Dedifferentiated amniotic fluid mesenchymal stem cell (primary cell): ENCODE measurements around the gene SNX27.

ENCODE experiments used
- DNase-seq: peaks from one replicate; pipeline ENCODE4 v3.0.0-alpha.2; 2016; ENCODE audit errors: extremely low spot score

The SNX27 gene

GRCh38 chr1:151705753-151706463 lies 94.1 kb downstream of the SNX27 start:
- no peak for DNase-seq

DNA sequence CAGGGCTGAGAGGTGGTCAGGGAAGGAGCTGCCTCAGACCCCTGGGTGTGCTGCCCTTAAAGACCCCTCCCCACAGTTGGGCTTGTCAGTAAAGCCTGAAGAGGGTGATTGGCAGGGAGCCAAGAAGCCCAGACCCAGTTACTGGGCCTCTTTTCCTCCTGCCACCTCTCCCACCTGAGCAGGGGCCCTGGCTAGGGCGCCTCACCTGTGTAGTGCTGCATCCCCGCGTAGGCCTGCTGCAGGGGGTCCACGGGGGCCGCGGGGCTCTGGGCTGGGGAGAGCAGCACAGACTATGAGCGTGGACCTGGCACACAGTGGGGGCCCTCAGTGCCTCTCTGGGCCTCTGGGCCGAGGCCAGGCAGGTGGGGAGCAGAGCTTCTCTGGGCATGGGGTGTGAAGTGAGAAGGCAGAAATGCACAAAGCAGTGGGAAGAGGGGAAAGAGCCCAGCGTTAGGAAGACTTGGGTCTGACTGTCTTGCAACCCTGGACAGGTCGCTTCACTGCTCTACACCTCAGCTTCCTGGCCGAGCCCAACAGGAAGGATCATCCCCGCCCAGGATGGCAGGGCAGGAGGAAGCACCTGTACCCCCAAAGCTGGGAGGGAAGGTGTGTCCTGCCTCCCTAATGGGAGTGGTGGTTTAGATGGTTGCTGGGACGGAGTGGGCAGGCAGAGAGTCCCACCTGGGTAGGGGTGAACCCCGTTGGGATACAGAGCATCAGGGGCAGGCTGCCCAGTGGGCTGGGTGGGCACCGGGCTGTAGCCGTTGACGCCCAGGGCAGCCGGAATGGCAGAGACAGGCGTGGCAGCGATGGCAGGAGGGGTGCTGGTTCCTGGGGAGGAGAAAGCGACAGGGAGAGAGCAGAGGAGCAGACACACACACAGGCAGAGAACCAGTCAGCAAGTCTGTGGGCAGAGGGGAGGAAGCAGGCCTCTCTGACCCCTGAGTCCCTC lies 94.9 kb downstream of the SNX27 start:
- DNase-seq, result no peak

DNA sequence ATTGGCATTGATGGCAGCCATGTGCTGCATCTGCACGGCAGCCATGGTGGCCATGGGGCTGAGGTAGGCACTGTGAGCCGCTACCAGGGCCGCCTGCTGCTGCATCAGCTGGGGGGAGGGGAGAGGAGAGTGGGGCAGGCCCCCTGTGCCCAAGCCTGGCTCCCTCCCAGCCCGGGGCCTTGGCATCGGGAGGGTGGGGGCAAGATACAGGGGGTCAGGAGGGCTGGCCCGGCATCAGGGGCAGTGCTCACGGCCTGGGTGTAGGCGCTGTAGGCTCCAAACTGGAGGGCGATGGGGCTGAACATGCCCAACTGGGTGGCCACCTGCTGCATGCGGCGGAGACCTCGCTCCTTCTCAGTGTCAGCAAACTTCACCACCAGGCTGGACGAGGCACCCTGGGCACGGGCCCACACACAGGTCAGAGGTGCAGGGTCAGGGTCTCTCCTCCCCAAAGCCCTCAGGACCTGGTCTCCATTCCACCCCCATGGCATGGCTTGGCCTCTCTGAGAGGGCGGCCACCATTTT lies 95.8 kb downstream of the SNX27 start:
- DNase-seq, result no peak

GRCh38 chr1:151708891-151709290 lies 97.0 kb downstream of the SNX27 start:
- no peak for DNase-seq

- no peak for DNase-seq
Observed at GRCh38 chr1:151710187-151710840, 98.5 kb downstream of the SNX27 start.

DNA sequence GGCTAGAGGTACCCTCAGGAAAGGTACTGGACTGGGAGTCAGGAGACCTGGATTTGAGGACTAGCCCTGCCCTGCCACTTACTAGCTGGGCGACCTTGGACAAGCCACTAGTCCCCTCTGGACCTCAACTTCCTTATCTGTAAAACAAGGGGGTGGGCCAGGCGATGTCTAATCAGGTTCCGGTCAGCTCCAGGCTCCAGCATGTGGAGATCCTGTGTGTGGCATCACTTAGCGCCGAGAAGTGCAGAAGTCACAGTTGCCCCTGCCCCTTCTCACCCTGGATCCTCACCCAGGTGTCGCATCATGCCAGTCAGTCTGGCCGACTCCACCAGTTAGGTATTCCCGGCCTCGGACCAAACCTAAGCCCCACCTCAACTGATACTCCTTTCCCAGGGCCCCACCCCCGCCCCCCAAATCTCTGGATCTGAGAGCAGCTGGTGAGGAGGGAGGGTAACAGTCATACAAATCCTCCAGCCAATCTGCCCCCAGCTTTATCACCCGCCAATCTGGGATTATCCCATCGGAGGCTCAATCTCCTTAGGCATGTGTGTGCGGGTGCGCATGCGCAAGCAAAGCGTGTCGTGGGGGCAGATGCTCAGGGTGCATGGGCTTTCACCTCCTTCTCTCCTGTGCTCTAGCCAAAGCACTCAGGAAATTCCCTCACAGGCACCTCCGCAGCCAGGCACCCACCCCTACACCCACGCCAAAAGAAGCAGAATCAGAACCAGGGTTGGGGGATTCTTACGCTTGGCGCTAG lies 99.4 kb downstream of the SNX27 start:
- DNase-seq, result no peak

GRCh38 chr1:151711951-151712350 lies 100.1 kb downstream of the SNX27 start:
- DNase-seq, result no peak

DNA sequence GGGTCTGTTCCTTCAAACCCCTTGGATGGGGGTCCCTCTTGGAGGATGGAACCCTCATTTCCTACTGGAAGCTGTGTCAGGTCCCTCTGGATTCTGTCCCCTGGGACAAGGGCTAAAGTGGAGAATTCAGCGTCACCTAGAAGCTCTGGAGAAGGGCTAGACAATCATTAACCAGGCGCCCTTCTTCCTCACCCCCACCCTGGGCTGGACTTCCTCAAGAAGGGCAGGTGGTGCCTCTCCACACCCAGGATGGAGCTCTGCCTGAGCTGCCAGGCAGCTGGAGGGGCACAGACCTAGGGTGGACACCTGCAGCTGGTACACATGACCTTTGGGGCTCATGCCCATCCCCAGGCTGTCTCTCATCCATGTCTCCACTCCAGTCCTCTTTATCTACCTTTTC lies 101.2 kb downstream of the SNX27 start:
- no peak for DNase-seq

- DNase-seq, result no peak
Observed at GRCh38 chr1:151713874-151714273, 102.0 kb downstream of the SNX27 start.

DNA sequence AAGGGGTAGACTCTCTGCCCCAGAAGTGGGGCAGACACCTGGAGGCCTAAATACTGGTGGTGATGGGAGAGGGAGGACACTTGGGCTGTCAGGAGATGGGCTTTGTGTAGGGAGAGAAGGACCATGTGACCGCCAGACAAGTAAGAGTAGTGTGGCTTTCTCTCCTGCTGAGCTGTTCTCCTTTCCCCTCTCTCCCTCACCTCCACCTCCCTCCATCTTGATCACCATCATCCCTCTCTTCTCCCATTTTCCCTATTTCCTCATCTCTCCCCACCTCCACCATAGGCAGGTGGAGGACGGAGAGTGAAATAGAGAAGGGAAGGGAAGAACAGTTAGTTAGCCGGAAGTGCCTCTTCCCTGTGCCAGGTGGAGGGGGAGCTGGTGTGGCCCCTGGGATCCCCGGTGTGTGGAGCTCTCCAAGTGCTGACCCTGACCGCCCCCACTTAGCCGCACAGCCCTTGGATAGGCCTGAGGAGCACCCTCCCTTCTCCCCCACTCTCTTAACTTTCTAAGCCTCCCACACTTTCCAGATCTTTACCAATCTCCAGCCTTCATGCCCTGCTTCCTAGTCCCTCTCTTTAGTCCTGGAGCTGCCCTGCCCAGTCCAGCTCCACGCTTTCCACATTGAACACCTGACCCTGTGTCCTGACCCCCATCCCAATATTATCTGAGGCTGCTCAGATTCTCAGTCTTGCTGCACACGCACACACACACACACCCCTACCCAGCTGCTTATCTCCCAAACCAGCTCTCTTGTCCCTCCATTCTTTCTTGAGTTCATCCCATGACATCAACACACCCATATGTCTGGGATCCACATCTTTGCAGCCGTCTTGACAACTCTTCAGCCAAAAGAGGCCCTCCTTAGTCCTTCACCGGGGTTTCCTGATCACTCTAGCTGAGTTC lies 103.2 kb downstream of the SNX27 start:
- no peak for DNase-seq

GRCh38 chr1:151715726-151716404 lies 104.0 kb downstream of the SNX27 start:
- DNase-seq, result no peak

GRCh38 chr1:151716405-151716762 lies 104.5 kb downstream of the SNX27 start:
- DNase-seq, result no peak

DNA sequence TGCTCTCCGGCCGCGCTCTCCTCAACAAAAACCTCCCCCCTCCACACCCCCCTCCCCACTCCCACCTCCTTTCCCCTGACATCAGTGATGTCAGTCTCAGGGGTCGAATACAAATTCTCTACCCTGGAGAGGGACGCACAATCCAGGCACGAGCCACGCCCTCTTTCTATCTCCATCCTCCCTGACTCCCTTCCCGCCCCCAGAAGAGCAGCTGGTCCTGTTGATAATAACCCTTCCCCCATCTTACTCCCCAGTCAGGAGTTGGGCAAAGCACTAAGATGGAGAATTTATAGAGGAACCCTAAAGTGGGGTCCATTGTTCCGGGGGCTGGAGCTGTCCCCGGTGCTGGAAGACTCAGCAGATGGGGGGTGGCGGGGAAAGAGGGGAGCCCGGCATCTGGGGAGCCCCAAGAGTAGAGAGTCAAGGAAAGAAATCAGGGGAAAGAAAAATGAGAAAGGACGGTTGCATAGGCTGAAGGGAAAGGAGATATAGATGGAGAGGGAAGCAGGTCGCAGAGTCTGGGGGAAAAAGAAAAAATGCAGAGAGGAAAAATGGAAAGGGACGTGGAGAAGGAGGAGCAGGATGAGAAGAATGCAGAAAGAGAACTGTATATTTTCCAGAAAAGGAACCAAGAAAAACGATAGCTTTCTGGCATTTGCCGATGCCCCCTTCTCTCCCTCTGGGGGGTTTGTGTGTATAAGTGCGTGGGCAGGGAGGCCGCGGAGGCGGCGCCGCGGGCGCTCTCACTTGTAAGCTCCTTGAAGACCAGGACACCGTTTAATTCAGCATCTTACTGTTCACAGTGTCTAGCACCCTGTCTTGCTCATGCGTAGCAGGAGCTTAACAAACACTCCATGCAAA lies 105.2 kb downstream of the SNX27 start, which contains the start of gene CELF3:
Gene CELF3 (minus strand): TSS at position 33 of the 861 bp plus-strand sequence. CDS start 783 bp downstream, outside the sequence.
- DNase-seq, result no peak

DNA sequence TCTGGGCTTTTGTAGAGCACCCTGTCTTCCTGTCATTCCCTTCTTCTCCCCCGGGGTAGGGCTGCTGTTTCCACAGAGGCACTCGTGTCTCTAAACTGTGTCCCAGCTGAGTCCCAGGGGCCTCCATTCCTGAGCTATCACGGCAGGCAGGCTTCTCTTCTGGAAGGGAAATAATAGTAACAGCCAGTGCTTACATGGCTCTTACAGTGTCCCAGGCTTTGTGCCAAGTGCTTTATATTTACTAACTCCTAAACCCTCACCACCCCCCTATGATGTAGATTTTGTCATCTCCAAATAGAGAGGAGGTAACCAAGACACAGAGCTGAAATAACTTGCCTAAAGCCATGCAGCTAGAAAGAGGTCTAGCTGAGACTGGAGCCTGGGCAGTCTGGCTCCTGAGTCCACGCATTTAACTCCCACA lies 106.2 kb downstream of the SNX27 start:
- no peak for DNase-seq

DNA sequence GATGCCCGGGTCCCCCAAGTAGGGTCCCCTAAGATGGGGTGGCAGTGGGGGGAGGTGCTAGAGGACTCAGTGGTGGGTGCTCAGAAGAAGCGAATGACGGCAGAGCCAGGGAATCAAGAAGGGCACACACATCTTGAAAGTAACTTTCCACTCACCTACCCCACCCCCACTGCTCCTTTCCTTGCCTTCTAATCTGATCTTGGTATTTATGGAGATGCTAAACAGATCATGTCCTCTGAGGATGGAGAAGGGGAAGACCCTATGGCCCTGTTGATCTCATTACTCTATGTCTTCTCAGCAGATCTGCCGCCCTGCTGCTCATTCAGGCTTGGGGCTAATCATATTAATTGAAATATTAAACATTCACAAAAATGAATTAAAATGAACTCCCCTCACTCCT lies 106.8 kb downstream of the SNX27 start:
- no peak for DNase-seq

- no peak for DNase-seq
Observed at GRCh38 chr1:151720125-151720524, 108.3 kb downstream of the SNX27 start.

DNA sequence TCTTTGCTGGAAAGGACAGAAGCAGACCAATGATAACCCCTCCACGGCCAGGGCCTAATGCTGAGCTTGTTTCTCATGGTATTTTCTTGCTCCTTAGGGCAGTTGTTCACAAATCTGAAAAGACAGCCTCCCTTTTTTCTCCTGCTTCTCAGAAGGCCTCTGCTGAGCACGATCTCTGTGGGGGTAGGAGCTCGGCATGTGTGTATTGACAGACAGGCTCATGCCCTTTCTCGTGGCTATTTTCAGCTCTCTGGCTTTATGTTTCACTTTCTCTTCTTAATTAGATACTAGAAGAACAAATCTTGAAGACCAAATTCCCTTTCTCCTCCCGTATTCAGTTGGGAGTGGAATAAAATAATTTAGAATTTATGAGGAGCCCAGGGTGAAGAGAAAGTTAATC lies 108.7 kb downstream of the SNX27 start:
- no peak for DNase-seq

- no peak for DNase-seq
Observed at GRCh38 chr1:151720974-151721787, 109.3 kb downstream of the SNX27 start, which contains the start of gene RIIAD1. Gene RIIAD1 (plus strand): TSS chr1:151721522. CDS start chr1:151721537, 15 bp downstream.
